ENCODE data around the gene CDKAL1.

CDKAL1 gene

GRCh38 chr6:20655317-20655716 is 121.1 kb downstream of the CDKAL1 start:
- Histone ChIP-seq H3K9ac (ENCODE audit: low read depth, low read length) (no peak overlapping the region), H3K36me3 (ENCODE audit: control insufficient read depth, insufficient read depth, low read length) (no peaks in the 10 kb centered on the region), H3K9me3 (ENCODE audit: control insufficient read depth, insufficient read depth, low read length) (no peaks in the 10 kb centered on the region), H3K4me3 (ENCODE audit: low read depth, low read length) (no peak overlapping the region), H3K4me1 (ENCODE audit: control insufficient read depth, insufficient read depth, low read length) (peaks cover 10% of the 10 kb centered on the region; the same call in 1 of the 2 replicates), H3K27ac (ENCODE audit: low read depth, low read length) (no peak overlapping the region), H3K27me3 (ENCODE audit: control insufficient read depth, insufficient read depth, low read length) (no peaks in the 10 kb centered on the region)

DNA sequence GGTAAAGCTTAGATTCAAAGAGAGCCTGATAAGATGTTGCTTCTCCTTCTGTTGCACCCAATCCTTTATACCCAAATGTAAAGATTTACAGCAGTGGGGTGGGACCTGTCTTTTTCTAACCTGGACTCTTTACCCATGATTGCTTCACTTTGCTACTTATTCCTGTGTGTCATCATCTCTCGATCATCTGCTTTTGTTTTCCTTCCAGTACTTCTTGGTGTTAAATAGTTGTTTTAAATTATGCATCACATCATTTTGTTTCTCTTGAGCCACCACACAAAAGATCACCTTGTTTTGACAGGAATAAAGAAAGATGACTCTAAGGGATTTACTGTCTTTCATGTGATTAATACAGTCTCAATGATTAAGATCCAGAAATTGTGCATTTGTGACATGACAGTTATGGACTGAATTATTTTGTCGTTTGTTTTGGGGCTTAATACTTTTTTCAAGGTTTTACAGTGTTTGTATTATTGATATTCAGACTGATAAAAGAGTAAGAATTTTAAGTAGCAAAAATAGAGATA is 123.1 kb downstream of the CDKAL1 start:
- H3K9me3 ChIP-seq (ENCODE audit: control insufficient read depth, insufficient read depth, low read length), result no peaks in the 10 kb centered on the region
- no peaks in the 10 kb centered on the region for H3K36me3 ChIP-seq (ENCODE audit: control insufficient read depth, insufficient read depth, low read length)
- H3K4me1 ChIP-seq (ENCODE audit: control insufficient read depth, insufficient read depth, low read length), result peaks cover 21% of the 10 kb centered on the region

GRCh38 chr6:20658053-20658452 is 123.8 kb downstream of the CDKAL1 start:
- Histone ChIP-seq H3K27ac (ENCODE audit: low read depth, low read length) (no peak overlapping the region), H3K9me3 (ENCODE audit: control insufficient read depth, insufficient read depth, low read length) (no peaks in the 10 kb centered on the region), H3K4me1 (ENCODE audit: control insufficient read depth, insufficient read depth, low read length) (peaks cover 14% of the 10 kb centered on the region), H3K9ac (ENCODE audit: low read depth, low read length) (no peak overlapping the region), H3K4me3 (ENCODE audit: low read depth, low read length) (no peak overlapping the region), H3K27me3 (ENCODE audit: control insufficient read depth, insufficient read depth, low read length) (no peaks in the 10 kb centered on the region), H3K36me3 (ENCODE audit: control insufficient read depth, insufficient read depth, low read length) (no peaks in the 10 kb centered on the region)

More for the DNA sequence above, 123.1 kb downstream of the CDKAL1 start:
- no peaks in the 10 kb centered on the region for H3K27me3 ChIP-seq (ENCODE audit: control insufficient read depth, insufficient read depth, low read length)
- H3K27ac ChIP-seq (ENCODE audit: low read depth, low read length), result no peak overlapping the region
- H3K9ac ChIP-seq (ENCODE audit: low read depth, low read length), result no peak overlapping the region
- no peak overlapping the region for H3K4me3 ChIP-seq (ENCODE audit: low read depth, low read length)

DNA sequence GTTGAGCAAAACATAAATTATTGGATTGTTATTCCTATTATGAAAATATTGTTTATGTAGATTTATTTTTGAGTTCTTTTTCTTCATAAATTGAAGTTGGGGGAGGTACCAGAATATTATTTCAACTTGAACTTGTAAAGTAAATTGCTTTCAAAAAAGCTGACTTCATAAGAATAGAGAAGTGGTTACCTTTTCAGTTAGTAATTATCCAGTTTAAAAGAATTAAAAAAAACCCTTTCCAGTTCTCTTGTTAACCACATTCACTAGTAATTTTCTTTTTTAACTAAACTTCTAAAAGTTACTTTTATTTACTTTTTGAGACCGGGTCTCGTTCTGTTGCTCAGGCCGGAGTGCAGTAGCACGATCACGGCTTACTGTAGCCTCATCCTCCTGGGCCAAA is 124.3 kb downstream of the CDKAL1 start:
- peaks cover 14% of the 10 kb centered on the region for H3K4me1 ChIP-seq (ENCODE audit: control insufficient read depth, insufficient read depth, low read length)
- H3K36me3 ChIP-seq (ENCODE audit: control insufficient read depth, insufficient read depth, low read length), result no peaks in the 10 kb centered on the region
- H3K9ac ChIP-seq (ENCODE audit: low read depth, low read length), result no peak overlapping the region
- no peak overlapping the region for H3K4me3 ChIP-seq (ENCODE audit: low read depth, low read length)
- no peaks in the 10 kb centered on the region for H3K27me3 ChIP-seq (ENCODE audit: control insufficient read depth, insufficient read depth, low read length)
- no peak overlapping the region for H3K27ac ChIP-seq (ENCODE audit: low read depth, low read length)
- H3K9me3 ChIP-seq (ENCODE audit: control insufficient read depth, insufficient read depth, low read length), result no peaks in the 10 kb centered on the region

- no peak overlapping the region for H3K4me3 ChIP-seq (ENCODE audit: low read depth, low read length)
- no peak overlapping the region for H3K27ac ChIP-seq (ENCODE audit: low read depth, low read length)
- peaks cover 14% of the 10 kb centered on the region for H3K4me1 ChIP-seq (ENCODE audit: control insufficient read depth, insufficient read depth, low read length)
- no peaks in the 10 kb centered on the region for H3K9me3 ChIP-seq (ENCODE audit: control insufficient read depth, insufficient read depth, low read length)
- H3K27me3 ChIP-seq (ENCODE audit: control insufficient read depth, insufficient read depth, low read length), result no peaks in the 10 kb centered on the region
- no peak overlapping the region for H3K9ac ChIP-seq (ENCODE audit: low read depth, low read length)
- no peaks in the 10 kb centered on the region for H3K36me3 ChIP-seq (ENCODE audit: control insufficient read depth, insufficient read depth, low read length)
Measured at GRCh38 chr6:20660534-20660933, 126.3 kb downstream of the CDKAL1 start.

GRCh38 chr6:20661721-20662120 is 127.5 kb downstream of the CDKAL1 start:
- H3K4me3 ChIP-seq (ENCODE audit: low read depth, low read length), result no peak overlapping the region
- H3K9ac ChIP-seq (ENCODE audit: low read depth, low read length), result no peak overlapping the region
- peaks cover 14% of the 10 kb centered on the region for H3K4me1 ChIP-seq (ENCODE audit: control insufficient read depth, insufficient read depth, low read length)
- H3K27me3 ChIP-seq (ENCODE audit: control insufficient read depth, insufficient read depth, low read length), result no peaks in the 10 kb centered on the region
- no peak overlapping the region for H3K27ac ChIP-seq (ENCODE audit: low read depth, low read length)
- H3K36me3 ChIP-seq (ENCODE audit: control insufficient read depth, insufficient read depth, low read length), result no peaks in the 10 kb centered on the region
- no peaks in the 10 kb centered on the region for H3K9me3 ChIP-seq (ENCODE audit: control insufficient read depth, insufficient read depth, low read length)

DNA sequence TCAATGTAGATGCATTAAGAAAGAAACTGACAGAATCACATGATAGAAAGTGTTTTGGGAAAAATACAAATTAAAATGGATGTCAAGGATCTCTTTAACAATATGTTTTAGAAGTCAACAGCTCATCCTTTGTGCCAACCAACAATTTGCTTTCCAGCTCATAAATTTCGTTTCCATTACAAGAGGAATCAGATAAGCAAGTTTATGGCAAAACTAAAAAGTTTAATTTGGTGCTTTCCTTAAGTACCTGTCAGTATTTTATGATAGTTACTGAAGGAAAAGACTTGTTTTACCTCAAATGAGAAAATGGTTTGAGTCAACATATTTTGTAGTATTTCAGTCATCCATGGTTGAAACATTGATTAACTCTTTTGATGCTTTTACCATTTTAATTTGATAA is 130.0 kb downstream of the CDKAL1 start:
- Histone ChIP-seq H3K4me3 (ENCODE audit: low read depth, low read length) (no peak overlapping the region), H3K36me3 (ENCODE audit: control insufficient read depth, insufficient read depth, low read length) (no peaks in the 10 kb centered on the region), H3K4me1 (ENCODE audit: control insufficient read depth, insufficient read depth, low read length) (peaks cover 25% of the 10 kb centered on the region), H3K27me3 (ENCODE audit: control insufficient read depth, insufficient read depth, low read length) (no peaks in the 10 kb centered on the region), H3K27ac (ENCODE audit: low read depth, low read length) (no peak overlapping the region), H3K9ac (ENCODE audit: low read depth, low read length) (no peak overlapping the region), H3K9me3 (ENCODE audit: control insufficient read depth, insufficient read depth, low read length) (no peaks in the 10 kb centered on the region)

DNA sequence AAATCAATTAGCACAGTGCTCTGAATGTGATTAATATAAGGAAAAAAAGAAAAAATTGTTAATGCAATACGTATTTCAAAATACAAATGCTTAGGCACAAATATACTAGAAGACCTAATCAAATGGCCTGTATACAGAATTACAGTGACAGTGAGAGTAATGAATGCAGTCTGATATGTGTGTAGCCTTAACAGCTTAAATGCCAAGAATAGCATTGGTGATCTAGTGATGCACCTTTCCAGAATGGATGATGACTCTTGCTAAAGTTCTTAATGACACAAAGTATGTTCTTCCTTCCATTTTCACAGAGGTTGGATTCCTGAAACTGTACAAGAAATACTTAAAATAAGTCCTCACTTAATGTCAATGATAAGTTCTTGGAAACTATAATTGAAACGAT is 131.0 kb downstream of the CDKAL1 start:
- no peaks in the 10 kb centered on the region for H3K9me3 ChIP-seq (ENCODE audit: control insufficient read depth, insufficient read depth, low read length)
- H3K27me3 ChIP-seq (ENCODE audit: control insufficient read depth, insufficient read depth, low read length), result no peaks in the 10 kb centered on the region
- H3K4me1 ChIP-seq (ENCODE audit: control insufficient read depth, insufficient read depth, low read length), result peaks cover 25% of the 10 kb centered on the region
- H3K36me3 ChIP-seq (ENCODE audit: control insufficient read depth, insufficient read depth, low read length), result no peaks in the 10 kb centered on the region
- H3K4me3 ChIP-seq (ENCODE audit: low read depth, low read length), result no peak overlapping the region
- no peak overlapping the region for H3K9ac ChIP-seq (ENCODE audit: low read depth, low read length)
- no peak overlapping the region for H3K27ac ChIP-seq (ENCODE audit: low read depth, low read length)

GRCh38 chr6:20669571-20670314 is 135.5 kb downstream of the CDKAL1 start:
- no peaks in the 10 kb centered on the region for H3K27me3 ChIP-seq (ENCODE audit: control insufficient read depth, insufficient read depth, low read length)
- peaks cover 11% of the 10 kb centered on the region; the same call in 1 of the 2 replicates for H3K4me1 ChIP-seq (ENCODE audit: control insufficient read depth, insufficient read depth, low read length)
- H3K9me3 ChIP-seq (ENCODE audit: control insufficient read depth, insufficient read depth, low read length), result no peaks in the 10 kb centered on the region
- no peak overlapping the region for H3K9ac ChIP-seq (ENCODE audit: low read depth, low read length)
- H3K27ac ChIP-seq (ENCODE audit: low read depth, low read length), result no peak overlapping the region
- H3K36me3 ChIP-seq (ENCODE audit: control insufficient read depth, insufficient read depth, low read length), result no peaks in the 10 kb centered on the region
- H3K4me3 ChIP-seq (ENCODE audit: low read depth, low read length), result no peak overlapping the region

DNA sequence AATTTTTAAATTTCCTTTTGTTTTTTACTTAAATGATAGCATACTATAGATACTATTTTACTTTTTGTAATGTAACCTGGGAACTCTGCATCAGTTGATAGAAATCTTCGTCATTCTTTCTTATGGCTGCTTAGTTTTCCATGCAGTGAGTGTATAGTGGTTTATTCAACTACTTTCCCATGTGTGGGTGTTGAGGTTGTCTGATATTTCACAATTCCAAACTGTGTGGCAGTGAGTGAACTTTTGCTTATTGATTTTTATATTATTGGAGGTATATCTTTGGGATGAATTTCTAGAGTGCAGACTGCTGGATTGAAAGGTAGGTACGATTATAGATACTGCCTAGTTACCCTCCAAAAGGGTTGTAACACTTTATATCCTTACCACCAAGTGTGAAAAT is 136.5 kb downstream of the CDKAL1 start:
- no peak overlapping the region for H3K4me3 ChIP-seq (ENCODE audit: low read depth, low read length)
- no peaks in the 10 kb centered on the region for H3K9me3 ChIP-seq (ENCODE audit: control insufficient read depth, insufficient read depth, low read length)
- no peaks in the 10 kb centered on the region for H3K36me3 ChIP-seq (ENCODE audit: control insufficient read depth, insufficient read depth, low read length)
- no peak overlapping the region for H3K9ac ChIP-seq (ENCODE audit: low read depth, low read length)
- H3K27ac ChIP-seq (ENCODE audit: low read depth, low read length), result no peak overlapping the region
- no peaks in the 10 kb centered on the region for H3K27me3 ChIP-seq (ENCODE audit: control insufficient read depth, insufficient read depth, low read length)
- H3K4me1 ChIP-seq (ENCODE audit: control insufficient read depth, insufficient read depth, low read length), result peaks cover 11% of the 10 kb centered on the region; the same call in 1 of the 2 replicates

DNA sequence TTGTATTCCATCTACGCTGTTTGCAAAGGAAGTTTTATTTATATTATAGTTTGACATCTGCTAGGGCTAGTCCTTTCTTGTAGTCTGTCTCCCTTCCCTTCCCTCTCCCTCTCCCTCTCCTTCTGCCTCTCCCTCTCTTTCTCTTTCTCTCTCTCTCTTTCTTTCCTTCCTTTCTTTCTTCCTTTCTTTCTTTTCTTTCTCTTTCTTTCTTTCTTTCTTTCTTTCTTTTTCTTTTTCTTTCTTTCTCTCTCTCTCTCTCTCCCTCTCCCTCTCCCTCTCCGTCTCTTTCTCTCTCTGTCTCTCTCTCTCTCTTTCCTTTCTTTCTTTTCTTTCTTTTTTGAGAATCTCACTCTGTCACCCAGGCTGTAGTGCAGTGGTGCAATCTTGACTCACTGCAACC is 137.8 kb downstream of the CDKAL1 start:
- H3K4me3 ChIP-seq (ENCODE audit: low read depth, low read length), result no peak overlapping the region
- no peaks in the 10 kb centered on the region for H3K36me3 ChIP-seq (ENCODE audit: control insufficient read depth, insufficient read depth, low read length)
- no peak overlapping the region for H3K9ac ChIP-seq (ENCODE audit: low read depth, low read length)
- no peak overlapping the region for H3K27ac ChIP-seq (ENCODE audit: low read depth, low read length)
- peaks cover 10% of the 10 kb centered on the region; the same call in 1 of the 2 replicates for H3K4me1 ChIP-seq (ENCODE audit: control insufficient read depth, insufficient read depth, low read length)
- H3K9me3 ChIP-seq (ENCODE audit: control insufficient read depth, insufficient read depth, low read length), result no peaks in the 10 kb centered on the region
- no peaks in the 10 kb centered on the region for H3K27me3 ChIP-seq (ENCODE audit: control insufficient read depth, insufficient read depth, low read length)

Measured in HUES48 (cell line).